MM.1S (cell line): ENCODE results near the gene FIBP.

Experiments used
- DNase-seq: peaks from one replicate; pipeline ENCODE4 v3.0.0-alpha.2; 2015
- H2AFZ ChIP-seq: fragments of 300-600 bp; sonication (generic); 2 replicates; pipeline ENCODE4 v1.6.0; 2016; ENCODE audit warnings: antibody characterized with exemption, low read length
- H3F3A ChIP-seq: fragments of 300-600 bp; sonication (generic); 2 replicates; pipeline ENCODE4 v1.6.1; 2016; ENCODE audit warnings: mild to moderate bottlenecking, antibody characterized with exemption, low read length, moderate library complexity, mixed read lengths; ENCODE audit not compliant: insufficient read depth
- H3K27ac ChIP-seq: fragments of 300-600 bp; sonication (generic); 2 replicates; pipeline ENCODE4 v1.5.1; 2016; ENCODE audit warnings: mild to moderate bottlenecking, low read length
- H3K27me3 ChIP-seq: fragments of 300-600 bp; sonication (generic); replicated peaks from 2 replicates; pipeline ENCODE4 v1.6.0; 2016; ENCODE audit warnings: low read length; ENCODE audit not compliant: insufficient read depth
- H3K36me3 ChIP-seq: fragments of 300-600 bp; sonication (generic); replicated peaks from 2 replicates; pipeline ENCODE4 v1.6.1; 2016; ENCODE audit warnings: mild to moderate bottlenecking, low read length, mixed read lengths; ENCODE audit not compliant: insufficient read depth
- H3K4me1 ChIP-seq: fragments of 300-600 bp; sonication (generic); 2 replicates; pipeline ENCODE4 v1.6.1; 2016; ENCODE audit warnings: low read length, mixed read lengths
- H3K4me2 ChIP-seq: fragments of 300-600 bp; sonication (generic); 2 replicates; pipeline ENCODE4 v1.6.0; 2016; ENCODE audit warnings: low read depth, low read length
- H3K4me3 ChIP-seq: fragments of 300-600 bp; sonication (generic); 2 replicates; pipeline ENCODE4 v1.5.1; 2016; ENCODE audit warnings: low read length, mixed read lengths
- H3K79me2 ChIP-seq: fragments of 300-600 bp; sonication (generic); 2 replicates; pipeline ENCODE4 v1.6.1; 2016; ENCODE audit warnings: mixed run types, low read length, mixed read lengths
- H3K9ac ChIP-seq: fragments of 300-600 bp; sonication (generic); 2 replicates; pipeline ENCODE4 v1.6.1; 2016; ENCODE audit warnings: low read length, mixed read lengths
- H3K9me2 ChIP-seq: fragments of 300-600 bp; sonication (generic); replicated peaks from 2 replicates; pipeline ENCODE4 v1.6.1; 2016; ENCODE audit warnings: mild to moderate bottlenecking, low read length, mixed read lengths; ENCODE audit not compliant: insufficient read depth
- H3K9me3 ChIP-seq: fragments of 300-600 bp; sonication (generic); replicated peaks from 2 replicates; pipeline ENCODE4 v1.6.1; 2016; ENCODE audit warnings: mild to moderate bottlenecking, low read length, mixed read lengths; ENCODE audit not compliant: insufficient read depth
- H4K20me1 ChIP-seq: fragments of 300-600 bp; sonication (generic); 2 replicates; pipeline ENCODE4 v1.6.1; 2016; ENCODE audit warnings: mild to moderate bottlenecking, low read length, moderate library complexity, mixed read lengths; ENCODE audit not compliant: insufficient read depth
- EZH2 ChIP-seq: fragments of 300-600 bp; sonication (generic); optimal IDR thresholded peaks from 2 replicates; pipeline ENCODE3; 2017; ENCODE audit warnings: low read depth, mild to moderate bottlenecking, antibody characterized with exemption, low read length, mixed read lengths
- EZH2phosphoT487 ChIP-seq: fragments of 300-600 bp; sonication (generic); IDR thresholded peaks from 2 replicates; pipeline ENCODE4 v1.6.1; 2018; ENCODE audit warnings: antibody characterized with exemption, low read length
- TF ChIP-seq, protein P1 (sequence below): fragments of 300-600 bp; sonication (generic); IDR thresholded peaks from 2 replicates; pipeline ENCODE4 v1.5.1; 2016; ENCODE audit warnings: antibody characterized with exemption, low read length, mixed read lengths

Gene FIBP

DNA sequence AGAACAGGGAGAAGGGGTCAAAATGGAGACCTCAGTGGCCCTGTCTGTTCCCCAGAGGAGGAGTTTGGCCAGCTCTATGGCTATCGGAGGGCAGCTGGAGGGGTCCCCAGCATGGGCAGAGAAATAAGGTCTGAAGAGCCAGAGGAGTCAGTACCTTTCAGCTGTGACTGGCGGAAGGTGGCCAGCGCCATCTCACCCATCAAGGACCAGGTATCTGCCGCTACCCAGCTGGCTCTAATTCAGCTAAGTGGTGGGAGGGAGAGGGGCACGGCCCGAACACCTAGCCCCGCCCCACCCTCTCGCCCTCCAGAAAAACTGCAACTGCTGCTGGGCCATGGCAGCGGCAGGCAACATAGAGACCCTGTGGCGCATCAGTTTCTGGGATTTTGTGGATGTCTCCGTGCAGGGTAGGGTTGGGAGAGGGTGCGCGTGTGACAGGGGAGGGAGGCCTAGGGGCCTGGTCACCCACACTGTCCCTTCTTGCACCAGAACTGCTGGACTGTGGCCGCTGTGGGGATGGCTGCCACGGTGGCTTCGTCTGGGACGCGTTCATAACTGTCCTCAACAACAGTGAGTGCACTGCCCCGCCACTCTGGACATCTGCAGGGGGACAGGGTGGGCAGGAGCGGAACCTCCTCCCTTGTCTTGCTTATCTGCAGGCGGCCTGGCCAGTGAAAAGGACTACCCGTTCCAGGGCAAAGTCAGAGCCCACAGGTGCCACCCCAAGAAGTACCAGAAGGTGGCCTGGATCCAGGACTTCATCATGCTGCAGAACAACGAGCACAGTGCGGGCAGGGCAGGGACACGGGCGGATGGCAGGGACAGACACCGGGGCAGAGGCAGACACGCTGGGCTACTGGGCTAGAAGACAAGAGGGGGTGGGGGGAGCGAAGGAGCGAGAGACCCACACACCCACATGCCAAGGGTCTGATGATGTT is 5.9 kb downstream of the FIBP start:
- no peak for DNase-seq
- TF ChIP-seq EZH2 (no peak), EZH2phosphoT487 (no peak)
- TF ChIP-seq, protein P1, sequence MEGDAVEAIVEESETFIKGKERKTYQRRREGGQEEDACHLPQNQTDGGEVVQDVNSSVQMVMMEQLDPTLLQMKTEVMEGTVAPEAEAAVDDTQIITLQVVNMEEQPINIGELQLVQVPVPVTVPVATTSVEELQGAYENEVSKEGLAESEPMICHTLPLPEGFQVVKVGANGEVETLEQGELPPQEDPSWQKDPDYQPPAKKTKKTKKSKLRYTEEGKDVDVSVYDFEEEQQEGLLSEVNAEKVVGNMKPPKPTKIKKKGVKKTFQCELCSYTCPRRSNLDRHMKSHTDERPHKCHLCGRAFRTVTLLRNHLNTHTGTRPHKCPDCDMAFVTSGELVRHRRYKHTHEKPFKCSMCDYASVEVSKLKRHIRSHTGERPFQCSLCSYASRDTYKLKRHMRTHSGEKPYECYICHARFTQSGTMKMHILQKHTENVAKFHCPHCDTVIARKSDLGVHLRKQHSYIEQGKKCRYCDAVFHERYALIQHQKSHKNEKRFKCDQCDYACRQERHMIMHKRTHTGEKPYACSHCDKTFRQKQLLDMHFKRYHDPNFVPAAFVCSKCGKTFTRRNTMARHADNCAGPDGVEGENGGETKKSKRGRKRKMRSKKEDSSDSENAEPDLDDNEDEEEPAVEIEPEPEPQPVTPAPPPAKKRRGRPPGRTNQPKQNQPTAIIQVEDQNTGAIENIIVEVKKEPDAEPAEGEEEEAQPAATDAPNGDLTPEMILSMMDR = no peak
- Histone ChIP-seq H3K4me2 (no peak overlapping the region), H3K27ac (no peak overlapping the region), H3K9me2 (no peaks in the 10 kb centered on the region), H3K36me3 (peaks cover 8% of the 10 kb centered on the region), H3K9ac (no peak overlapping the region), H3K9me3 (no peaks in the 10 kb centered on the region), H3K79me2 (peaks cover 18% of the 10 kb centered on the region), H3F3A (no peaks in the 10 kb centered on the region), H3K27me3 (no peaks in the 10 kb centered on the region), H2AFZ (no peak overlapping the region), H3K4me3 (no peak overlapping the region), H3K4me1 (peaks cover 20% of the 10 kb centered on the region), H4K20me1 (no peaks in the 10 kb centered on the region)

DNA sequence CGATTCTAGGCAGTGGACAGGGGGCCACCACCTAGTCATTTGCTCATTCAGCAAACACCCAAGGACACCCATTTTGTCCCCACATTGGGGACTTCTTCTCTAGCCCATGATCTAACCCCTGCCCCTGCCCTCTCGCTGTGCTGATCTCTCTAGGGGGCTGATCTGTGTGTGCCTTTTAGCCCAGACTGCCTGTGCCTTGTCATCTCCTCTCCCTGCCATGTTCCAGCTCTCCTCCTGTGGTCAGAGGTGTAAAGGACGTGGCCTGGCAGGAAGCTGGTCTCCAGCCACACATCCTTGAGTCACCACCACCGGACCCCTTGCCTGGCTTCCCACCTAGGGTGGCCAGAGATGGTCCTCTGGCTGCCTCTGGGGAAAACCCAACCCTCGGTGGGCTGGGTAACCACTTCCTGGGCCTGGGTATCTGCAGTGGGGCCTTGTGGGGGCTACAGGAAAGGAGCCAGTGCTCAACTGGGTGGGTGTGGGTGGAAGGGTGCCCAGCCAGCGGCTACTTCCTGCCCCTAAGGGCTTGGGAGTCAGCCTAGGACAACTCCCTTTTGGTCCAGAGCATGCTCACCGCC is 7.3 kb downstream of the FIBP start:
- TF ChIP-seq EZH2 (no peak), EZH2phosphoT487 (no peak)
- TF ChIP-seq, protein P1 = no peak

DNA sequence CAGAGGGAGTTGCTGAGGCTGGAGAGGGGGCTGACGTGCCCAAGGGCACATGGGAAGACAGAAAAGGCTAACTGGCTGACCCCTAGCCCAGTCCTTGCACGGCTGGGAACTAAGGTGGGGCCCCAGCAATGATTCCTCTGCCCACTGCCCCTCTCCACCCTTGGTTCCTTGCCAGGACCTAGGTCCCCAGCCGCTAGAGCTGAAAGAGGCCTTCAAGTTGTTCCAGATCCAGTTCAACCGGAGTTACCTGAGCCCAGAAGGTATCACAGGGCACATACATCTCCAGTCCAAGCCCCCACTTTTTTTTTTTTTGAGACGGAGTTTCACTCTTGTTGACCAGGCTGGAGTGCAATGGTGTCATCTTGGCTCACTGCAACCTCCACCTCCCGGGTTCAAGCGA is 8.2 kb downstream of the FIBP start:
- Histone ChIP-seq H3K4me1 (peaks cover 12% of the 10 kb centered on the region; the same call in 1 of the 2 replicates), H3K4me3 (no peak overlapping the region), H3K79me2 (peaks cover 8% of the 10 kb centered on the region), H3F3A (no peaks in the 10 kb centered on the region), H3K9me3 (no peaks in the 10 kb centered on the region), H3K27ac (no peak overlapping the region), H3K36me3 (peaks cover 8% of the 10 kb centered on the region), H3K9me2 (no peaks in the 10 kb centered on the region), H3K4me2 (no peak overlapping the region), H3K9ac (no peak overlapping the region), H3K27me3 (no peaks in the 10 kb centered on the region), H2AFZ (no peak overlapping the region), H4K20me1 (no peaks in the 10 kb centered on the region)
- TF ChIP-seq EZH2phosphoT487 (no peak), EZH2 (no peak)
- TF ChIP-seq, protein P1 = no peak
- DNase-seq = no peak

More for the DNA sequence above, 7.3 kb downstream of the FIBP start:
- no peaks in the 10 kb centered on the region for H3K9me2 ChIP-seq
- no peaks in the 10 kb centered on the region for H3K27me3 ChIP-seq
- no peak overlapping the region for H3K9ac ChIP-seq
- H3K9me3 ChIP-seq = no peaks in the 10 kb centered on the region
- no peak for DNase-seq
- H2AFZ ChIP-seq = no peak overlapping the region
- no peaks in the 10 kb centered on the region for H3F3A ChIP-seq
- H4K20me1 ChIP-seq = no peaks in the 10 kb centered on the region
- H3K79me2 ChIP-seq = peaks cover 8% of the 10 kb centered on the region
- H3K4me3 ChIP-seq = no peak overlapping the region
- no peak overlapping the region for H3K27ac ChIP-seq
- no peak overlapping the region for H3K4me2 ChIP-seq
- peaks cover 12% of the 10 kb centered on the region; the same call in 1 of the 2 replicates for H3K4me1 ChIP-seq
- peaks cover 8% of the 10 kb centered on the region for H3K36me3 ChIP-seq
